ENCODE results near the gene MTCH2. TPM values are rescaled to one million over a fixed set of nuclear protein-coding genes. Genes with fewer than 3 reads are reported as not detected.

Gene MTCH2
- total and polyA plus RNA-seq, 10 donors = 21.5 to 47.1 (median 36.5) TPM

DNA sequence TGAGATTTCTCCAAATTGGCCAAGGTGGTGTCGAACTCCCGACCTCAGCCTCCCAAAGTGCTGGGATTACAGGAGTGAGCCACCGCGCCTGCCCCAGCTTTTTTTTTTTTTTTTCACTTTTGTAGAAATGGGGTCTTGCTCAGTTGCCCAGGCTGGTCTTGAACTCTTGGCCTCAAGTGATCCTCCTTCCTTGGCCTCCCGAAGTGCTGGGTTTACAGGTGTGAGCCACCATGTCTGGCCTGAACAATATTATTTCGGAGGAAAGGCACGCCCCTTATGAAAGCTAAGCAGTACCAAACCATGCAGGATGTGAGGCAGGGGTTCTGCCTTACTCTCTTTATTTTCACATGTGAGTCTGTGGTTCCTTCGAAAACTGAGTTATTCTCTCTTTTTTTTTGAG is 16.1 kb downstream of the MTCH2 start:
- no peaks in the 10 kb centered on the region for H3K4me1 ChIP-seq
- no peaks in the 10 kb centered on the region for H3K27me3 ChIP-seq (replicated peaks in 1 of 7)
- TF ChIP-seq, protein P1, sequence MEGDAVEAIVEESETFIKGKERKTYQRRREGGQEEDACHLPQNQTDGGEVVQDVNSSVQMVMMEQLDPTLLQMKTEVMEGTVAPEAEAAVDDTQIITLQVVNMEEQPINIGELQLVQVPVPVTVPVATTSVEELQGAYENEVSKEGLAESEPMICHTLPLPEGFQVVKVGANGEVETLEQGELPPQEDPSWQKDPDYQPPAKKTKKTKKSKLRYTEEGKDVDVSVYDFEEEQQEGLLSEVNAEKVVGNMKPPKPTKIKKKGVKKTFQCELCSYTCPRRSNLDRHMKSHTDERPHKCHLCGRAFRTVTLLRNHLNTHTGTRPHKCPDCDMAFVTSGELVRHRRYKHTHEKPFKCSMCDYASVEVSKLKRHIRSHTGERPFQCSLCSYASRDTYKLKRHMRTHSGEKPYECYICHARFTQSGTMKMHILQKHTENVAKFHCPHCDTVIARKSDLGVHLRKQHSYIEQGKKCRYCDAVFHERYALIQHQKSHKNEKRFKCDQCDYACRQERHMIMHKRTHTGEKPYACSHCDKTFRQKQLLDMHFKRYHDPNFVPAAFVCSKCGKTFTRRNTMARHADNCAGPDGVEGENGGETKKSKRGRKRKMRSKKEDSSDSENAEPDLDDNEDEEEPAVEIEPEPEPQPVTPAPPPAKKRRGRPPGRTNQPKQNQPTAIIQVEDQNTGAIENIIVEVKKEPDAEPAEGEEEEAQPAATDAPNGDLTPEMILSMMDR (IDR thresholded peaks at IDR 0.05 in 8 of 11, conservative IDR thresholded peaks at IDR 0.05 in 3 of 11) = no peak
- TF ChIP-seq POLR2A (IDR thresholded peaks at IDR 0.05) = no peak
- TF ChIP-seq POLR2AphosphoS5 (IDR thresholded peaks at IDR 0.05) = no peak
- intact Hi-C loops (cut with DNase I; ENCODE audit: low total_unique reads) = no loop called here
- 94 to 100% (median 98%) methylated on average over 8 of the region's 8 CpGs for WGBS, 5 donors
- H3K27ac ChIP-seq = no peak overlapping the region
- no peak overlapping the region for H3K4me3 ChIP-seq
- H3K36me3 ChIP-seq = peaks cover 2 to 100% (median 93%) of the 10 kb centered on the region in 6 donors
- DNase-seq = no peak
- no peaks in the 10 kb centered on the region for H3K9me3 ChIP-seq

DNA sequence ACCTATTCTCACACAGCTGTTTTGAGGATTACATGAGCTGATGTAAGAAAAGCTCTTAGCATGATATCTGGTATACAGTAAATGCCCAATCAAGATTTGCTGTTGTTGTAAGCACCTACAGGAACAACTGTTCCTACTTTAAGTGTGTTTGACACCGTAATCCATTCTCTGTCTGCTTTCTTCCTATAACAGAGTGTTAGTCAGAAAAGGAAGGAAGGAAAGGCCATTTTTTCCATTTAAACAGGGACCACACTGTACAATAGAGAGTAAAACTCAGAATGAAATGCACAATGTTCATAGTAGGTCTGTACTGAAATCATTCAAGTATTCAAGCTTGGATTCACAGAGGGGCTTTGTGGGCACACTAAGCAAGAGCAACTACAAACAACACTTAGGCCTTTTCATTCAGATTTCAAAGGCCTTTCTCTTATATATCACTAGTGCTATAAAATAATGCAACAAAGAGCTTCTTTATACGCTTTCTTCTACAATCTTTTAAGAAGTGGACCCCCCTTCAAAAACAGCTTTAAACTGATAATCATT is 21.5 kb downstream of the MTCH2 start:
- Histone ChIP-seq H3K27ac (no peak overlapping the region), H3K27me3 (replicated peaks in 1 of 7) (no peaks in the 10 kb centered on the region), H3K36me3 (peaks cover 2 to 100% (median 78%) of the 10 kb centered on the region in 6 donors), H3K4me3 (no peak overlapping the region), H3K4me1 (no peaks in the 10 kb centered on the region), H3K9me3 (no peaks in the 10 kb centered on the region)
- intact Hi-C loops (cut with DNase I; ENCODE audit: low total_unique reads) = no loop called here
- no peak for DNase-seq
- WGBS, 5 donors = 86 to 98% (median 88%) methylated on average over 2 of the region's 2 CpGs
- TF ChIP-seq, protein P1 (IDR thresholded peaks at IDR 0.05 in 8 of 11, conservative IDR thresholded peaks at IDR 0.05 in 3 of 11) = no peak
- TF ChIP-seq POLR2AphosphoS5 (IDR thresholded peaks at IDR 0.05) (no peak), POLR2A (IDR thresholded peaks at IDR 0.05) (no peak)

DNA sequence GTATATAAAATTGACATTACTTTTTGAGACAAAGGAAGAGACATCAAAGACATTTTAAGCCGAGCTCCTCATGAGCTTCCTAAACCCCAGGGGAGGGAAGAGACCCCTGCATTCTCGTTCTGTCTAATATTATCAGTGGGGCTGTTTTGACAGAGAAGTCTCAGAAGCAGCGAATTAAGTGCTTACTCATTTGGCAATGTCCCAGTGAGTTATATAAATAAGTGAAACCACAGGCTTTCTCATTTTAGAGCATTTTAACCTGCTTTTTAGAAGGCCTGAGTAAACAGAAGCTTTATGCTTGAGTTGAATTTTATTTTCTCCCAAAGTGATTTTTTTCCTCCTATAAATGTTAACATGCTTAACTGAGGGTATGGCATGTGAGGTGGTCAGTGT is 24.9 kb downstream of the MTCH2 start:
- Histone ChIP-seq H3K36me3 (peaks cover 0 to 68% (median 47%) of the 10 kb centered on the region in 6 donors), H3K9me3 (no peaks in the 10 kb centered on the region)

DNA sequence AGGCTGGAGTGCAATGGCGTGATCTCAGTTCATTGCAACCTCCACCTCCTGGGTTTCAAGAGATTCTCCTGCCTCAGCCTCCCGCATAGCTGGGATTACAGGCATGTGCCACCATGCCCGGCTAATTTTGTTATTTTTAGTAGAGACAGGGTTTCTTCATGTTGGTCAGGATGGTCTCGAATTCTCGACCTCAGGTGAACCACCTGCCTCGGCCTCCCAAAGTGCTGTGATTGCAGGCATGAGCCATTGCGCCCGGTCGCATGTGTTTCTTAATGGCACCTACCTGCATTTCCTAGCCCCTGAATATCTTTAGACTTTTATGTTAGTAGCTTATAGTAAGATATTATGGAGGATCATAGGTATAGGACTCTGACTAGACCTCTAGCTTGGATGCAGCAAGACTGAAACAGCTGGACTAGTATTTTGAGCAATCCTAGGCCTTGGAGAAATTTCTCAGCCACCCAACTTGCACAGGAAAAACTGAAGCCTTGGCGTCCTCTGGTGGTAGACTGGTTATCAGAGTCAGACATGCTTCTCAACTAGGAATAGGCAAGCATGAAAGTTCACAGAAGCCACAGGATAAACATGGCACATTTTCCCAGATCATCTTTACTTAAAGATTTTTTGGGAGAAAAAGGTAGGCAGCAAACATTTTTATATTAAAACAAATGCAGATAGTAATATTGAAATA is 25.5 kb downstream of the MTCH2 start:
- no peak for DNase-seq
- Histone ChIP-seq H3K27ac (no peak overlapping the region), H3K36me3 (peaks cover 0 to 62% (median 42%) of the 10 kb centered on the region in 6 donors), H3K9me3 (no peaks in the 10 kb centered on the region), H3K27me3 (replicated peaks in 1 of 7) (no peaks in the 10 kb centered on the region), H3K4me3 (no peak overlapping the region), H3K4me1 (peaks cover 0 to 3% (median under 1%) of the 10 kb centered on the region in 6 donors)
- no peak for TF ChIP-seq POLR2AphosphoS5 (IDR thresholded peaks at IDR 0.05)
- no peak for TF ChIP-seq POLR2A (IDR thresholded peaks at IDR 0.05)
- TF ChIP-seq, protein P1 (IDR thresholded peaks at IDR 0.05 in 8 of 11, conservative IDR thresholded peaks at IDR 0.05 in 3 of 11) = peak in 4 of 11 experiments; percentile 16 to 41 (median 20)
- intact Hi-C loops (cut with DNase I; ENCODE audit: low total_unique reads) = no loop called here
- WGBS, 5 donors = 82 to 90% (median 88%) methylated on average over 10 of the region's 10 CpGs

More for the DNA sequence above, 24.9 kb downstream of the MTCH2 start:
- DNase-seq = no peak
- intact Hi-C loops (cut with DNase I; ENCODE audit: low total_unique reads) = no loop called here
- Histone ChIP-seq H3K27me3 (replicated peaks in 1 of 7) (no peaks in the 10 kb centered on the region), H3K27ac (no peak overlapping the region), H3K4me3 (no peak overlapping the region), H3K4me1 (no peaks in the 10 kb centered on the region)
- no peak for TF ChIP-seq POLR2AphosphoS5 (IDR thresholded peaks at IDR 0.05)
- TF ChIP-seq, protein P1 (IDR thresholded peaks at IDR 0.05 in 8 of 11, conservative IDR thresholded peaks at IDR 0.05 in 3 of 11) = no peak
- TF ChIP-seq POLR2A (IDR thresholded peaks at IDR 0.05) = no peak
- WGBS, 5 donors = 39 to 60% (median 46%) methylated on average over 3 of the region's 3 CpGs

Data from spleen (tissue), 11 donors.